GM21381 (cell line): ENCODE data around the gene EFNB2.

Experiments
- ATAC-seq: cut with Tn5 transposase; IDR thresholded peaks from one replicate; pipeline ENCODE4 v1.9.1; 2021; ENCODE audit warnings: mild to moderate bottlenecking, moderate library complexity; ENCODE audit not compliant: unreplicated experiment

Gene EFNB2

GRCh38 chr13:106487129-106487528, 48.3 kb downstream of the EFNB2 start:
- no peak for ATAC-seq

- ATAC-seq, result no peak
These were observed 49.2 kb downstream of the EFNB2 start for GRCh38 chr13:106486287-106486686.

- ATAC-seq, result no peak
These were observed 50.8 kb downstream of the EFNB2 start for GRCh38 chr13:106484537-106485193.

GRCh38 chr13:106484084-106484483, 51.4 kb downstream of the EFNB2 start:
- ATAC-seq, result no peak

- no peak for ATAC-seq
These were observed 53.5 kb downstream of the EFNB2 start for GRCh38 chr13:106481919-106482318.

- no peak for ATAC-seq
These were observed 55.0 kb downstream of the EFNB2 start for GRCh38 chr13:106480351-106480910.

- no peak for ATAC-seq
These were observed 55.5 kb downstream of the EFNB2 start for GRCh38 chr13:106479929-106480328.

GRCh38 chr13:106478116-106478515, 57.3 kb downstream of the EFNB2 start:
- ATAC-seq, result no peak

GRCh38 chr13:106477303-106477702, 58.2 kb downstream of the EFNB2 start:
- no peak for ATAC-seq

GRCh38 chr13:106475852-106476251, 59.6 kb downstream of the EFNB2 start:
- ATAC-seq, result no peak

GRCh38 chr13:106474912-106475311, 60.5 kb downstream of the EFNB2 start:
- no peak for ATAC-seq

GRCh38 chr13:106473154-106473553, 62.3 kb downstream of the EFNB2 start:
- no peak for ATAC-seq

- no peak for ATAC-seq
These were observed 62.8 kb downstream of the EFNB2 start for GRCh38 chr13:106472621-106473020.

GRCh38 chr13:106471957-106472543, 63.4 kb downstream of the EFNB2 start:
- no peak for ATAC-seq

GRCh38 chr13:106470576-106470975, 64.9 kb downstream of the EFNB2 start:
- ATAC-seq, result no peak

GRCh38 chr13:106468744-106469590, 66.5 kb downstream of the EFNB2 start:
- no peak for ATAC-seq

GRCh38 chr13:106468207-106468606, 67.3 kb downstream of the EFNB2 start:
- no peak for ATAC-seq

GRCh38 chr13:106467427-106468122, 67.9 kb downstream of the EFNB2 start:
- ATAC-seq, result no peak

GRCh38 chr13:106466691-106467426, 68.6 kb downstream of the EFNB2 start:
- ATAC-seq, result no peak

GRCh38 chr13:106464076-106464475, 71.4 kb downstream of the EFNB2 start:
- no peak for ATAC-seq
